PC-3 (cell line): ENCODE measurements around the gene CD300LB. TPM values are rescaled to one million over a fixed set of nuclear protein-coding genes. Genes with fewer than 3 reads are reported as not detected.
"Not testable (repeated sequence)": the region's sequence is repeated elsewhere in the genome, so short reads cannot be mapped to it uniquely, and the experiment has no call there.

ENCODE experiments used
- ATAC-seq: fragments of 200-7000 bp; cut with Tn5 transposase; 2 replicates; pipeline ENCODE4 v1.9.1; 2020; ENCODE audit warnings: mild to moderate bottlenecking, moderate library complexity
- BruUV-seq: library from RNA; stranded (reverse); fragments of 400-500 nt; replicated peaks from 2 replicates; lab custom pipeline; 2021; lab: Mats Ljungman, UMichigan
- CTCF ChIA-PET: fragments of 300-600 bp; sonication (Branson Sonifier 250); formaldehyde crosslinking; loops from one replicate; lab custom pipeline; 2022; ENCODE audit warnings: antibody characterized with exemption; lab: Charles Lee
- POLR2A ChIA-PET: fragments of 300-600 bp; sonication (Branson Sonifier 250); formaldehyde crosslinking; loops from one replicate; lab custom pipeline; 2022; ENCODE audit warnings: antibody characterized with exemption; ENCODE audit not compliant: unreplicated experiment; lab: Charles Lee
- DNase-seq: peaks from one replicate; pipeline ENCODE4 v3.0.0-alpha.2; 2015
- H2AFZ ChIP-seq: fragments of 300-600 bp; sonication (generic); 2 replicates; pipeline ENCODE4 v1.6.0; 2016; ENCODE audit warnings: antibody characterized with exemption, low read length
- H3F3A ChIP-seq: fragments of 300-600 bp; sonication (generic); one replicate; pipeline ENCODE4 v1.6.0; 2017; ENCODE audit warnings: antibody characterized with exemption, low read length, control low read depth, mild to moderate bottlenecking; ENCODE audit not compliant: unreplicated experiment
- H3K27ac ChIP-seq: fragments of 300-600 bp; sonication (generic); 2 replicates; pipeline ENCODE4 v1.5.1; 2016; ENCODE audit warnings: mild to moderate bottlenecking, low read length
- H3K27me3 ChIP-seq: fragments of 300-600 bp; sonication (generic); 2 replicates; pipeline ENCODE4 v1.6.1; 2016; ENCODE audit warnings: low read length, mixed read lengths
- H3K36me3 ChIP-seq: fragments of 300-600 bp; sonication (generic); 2 replicates; pipeline ENCODE4 v1.6.1; 2016; ENCODE audit warnings: low read depth, mixed run types, low read length, mixed read lengths
- H3K4me1 ChIP-seq: fragments of 300-600 bp; sonication (generic); 2 replicates; pipeline ENCODE4 v1.5.1; 2016; ENCODE audit warnings: low read length; ENCODE audit not compliant: insufficient read depth
- H3K4me2 ChIP-seq: fragments of 300-600 bp; sonication (generic); 2 replicates; pipeline ENCODE4 v1.6.0; 2016; ENCODE audit warnings: low read length
- H3K4me3 ChIP-seq: fragments of 300-600 bp; sonication (generic); 2 replicates; pipeline ENCODE4 v1.5.1; 2016; ENCODE audit warnings: mild to moderate bottlenecking, low read length, mixed read lengths
- H3K79me2 ChIP-seq: fragments of 300-600 bp; sonication (generic); 2 replicates; pipeline ENCODE4 v1.6.1; 2017; ENCODE audit warnings: low read length, mixed read lengths
- H3K9ac ChIP-seq: fragments of 300-600 bp; sonication (generic); 2 replicates; pipeline ENCODE4 v1.6.0; 2016; ENCODE audit warnings: mild to moderate bottlenecking, low read length
- H3K9me2 ChIP-seq: fragments of 300-600 bp; sonication (generic); replicated peaks from 2 replicates; pipeline ENCODE4 v1.6.1; 2016; ENCODE audit warnings: mixed run types, low read length, mixed read lengths
- H3K9me3 ChIP-seq: fragments of 300-600 bp; sonication (generic); 2 replicates; pipeline ENCODE4 v1.6.1; 2016; ENCODE audit warnings: low read length, mixed read lengths
- H4K20me1 ChIP-seq: fragments of 300-600 bp; sonication (generic); 2 replicates; pipeline ENCODE4 v1.6.1; 2016; ENCODE audit warnings: low read length, mixed read lengths
- EZH2 ChIP-seq: fragments of 300-600 bp; sonication (generic); IDR thresholded peaks from one replicate; pipeline ENCODE4 v1.6.1; 2017; ENCODE audit warnings: antibody characterized with exemption, mild to moderate bottlenecking, low read length; ENCODE audit not compliant: unreplicated experiment
- EZH2phosphoT487 ChIP-seq: fragments of 300-600 bp; sonication (generic); IDR thresholded peaks from 2 replicates; pipeline ENCODE4 v1.6.1; 2018; ENCODE audit warnings: mild to moderate bottlenecking, antibody characterized with exemption, low read length, borderline replicate concordance
- intact Hi-C: fragments of 100-400 bp; cut with micrococcal nuclease; formaldehyde crosslinking; loops from 2 replicates; pipeline ENCODE4 v1.9.0; 2023
- total RNA-seq: library from RNA; depleted of rRNA; stranded (reverse); fragments of >200 nt; gene quantifications from 2 replicates; pipeline ENCODE4 v1.2.3, GENCODE V29; 2014
- TF ChIP-seq, protein P1 (sequence below): fragments of 300-600 bp; sonication (generic); conservative IDR thresholded peaks from 2 replicates; pipeline ENCODE4 v1.5.1; 2017; ENCODE audit warnings: antibody characterized with exemption, low read depth, mild to moderate bottlenecking, low read length

Gene CD300LB
- total RNA-seq, 1 experiment from 2014 or later, result not detected

DNA sequence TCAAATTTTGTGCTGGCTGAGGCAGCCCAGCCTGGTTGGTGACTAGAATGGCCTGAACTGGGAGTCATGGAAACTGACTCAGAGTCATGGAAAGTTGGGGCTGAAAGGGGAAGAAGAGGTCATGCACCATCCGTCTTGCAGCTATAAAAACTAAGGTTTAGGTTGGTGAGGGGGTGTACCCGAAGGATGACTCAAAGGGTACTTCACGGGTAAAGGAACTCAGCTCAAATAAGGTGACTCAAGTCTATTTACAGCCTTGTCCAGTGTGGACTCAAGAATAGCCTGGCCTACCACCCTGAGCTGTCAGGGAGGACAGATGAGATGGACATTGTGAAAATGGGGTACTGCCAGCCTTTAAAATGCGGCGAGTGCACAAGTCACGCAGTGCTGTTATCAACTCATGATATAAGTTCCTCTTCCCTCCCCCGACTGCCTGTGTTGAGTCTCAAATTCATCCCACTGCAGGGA lies 18.6 kb downstream of the CD300LB start:
- Histone ChIP-seq H3K27me3 (no peaks in the 10 kb centered on the region), H4K20me1 (no peaks in the 10 kb centered on the region), H3K4me2 (peak overlapping the region; percentile 60), H3K36me3 (no peaks in the 10 kb centered on the region), H3K9ac (peak overlapping the region; percentile 54; the same call in 1 of the 2 replicates), H3K4me1 (peaks cover 20% of the 10 kb centered on the region), H3K27ac (peak overlapping the region; percentile 90), H2AFZ (no peak overlapping the region), H3K79me2 (no peaks in the 10 kb centered on the region), H3K9me3 (peaks cover 9% of the 10 kb centered on the region; the same call in 1 of the 2 replicates), H3K9me2 (no peaks in the 10 kb centered on the region), H3K4me3 (peak overlapping the region; percentile 16; the same call in 1 of the 2 replicates), H3F3A (peaks cover 12% of the 10 kb centered on the region)
- no TSS peak for BruUV-seq
- ATAC-seq (peak; percentile 87), DNase-seq (peak; percentile 89)
- CTCF ChIA-PET, result no interaction called here
- POLR2A ChIA-PET, result interaction anchor here (0.6 kb wide), 1 partner anchor 1113 kb away, joined by 4 read pairs; no protein-coding TSS in a partner anchor
- intact Hi-C loops, result no loop called here
- TF ChIP-seq EZH2 (no peak), EZH2phosphoT487 (no peak)
- TF ChIP-seq, protein P1, sequence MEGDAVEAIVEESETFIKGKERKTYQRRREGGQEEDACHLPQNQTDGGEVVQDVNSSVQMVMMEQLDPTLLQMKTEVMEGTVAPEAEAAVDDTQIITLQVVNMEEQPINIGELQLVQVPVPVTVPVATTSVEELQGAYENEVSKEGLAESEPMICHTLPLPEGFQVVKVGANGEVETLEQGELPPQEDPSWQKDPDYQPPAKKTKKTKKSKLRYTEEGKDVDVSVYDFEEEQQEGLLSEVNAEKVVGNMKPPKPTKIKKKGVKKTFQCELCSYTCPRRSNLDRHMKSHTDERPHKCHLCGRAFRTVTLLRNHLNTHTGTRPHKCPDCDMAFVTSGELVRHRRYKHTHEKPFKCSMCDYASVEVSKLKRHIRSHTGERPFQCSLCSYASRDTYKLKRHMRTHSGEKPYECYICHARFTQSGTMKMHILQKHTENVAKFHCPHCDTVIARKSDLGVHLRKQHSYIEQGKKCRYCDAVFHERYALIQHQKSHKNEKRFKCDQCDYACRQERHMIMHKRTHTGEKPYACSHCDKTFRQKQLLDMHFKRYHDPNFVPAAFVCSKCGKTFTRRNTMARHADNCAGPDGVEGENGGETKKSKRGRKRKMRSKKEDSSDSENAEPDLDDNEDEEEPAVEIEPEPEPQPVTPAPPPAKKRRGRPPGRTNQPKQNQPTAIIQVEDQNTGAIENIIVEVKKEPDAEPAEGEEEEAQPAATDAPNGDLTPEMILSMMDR, result no peak

- intact Hi-C loops, result no loop called here
- Histone ChIP-seq H3K27ac (peak overlapping the region; percentile 90), H3F3A (peaks cover 12% of the 10 kb centered on the region), H3K9me3 (peaks cover 9% of the 10 kb centered on the region; the same call in 1 of the 2 replicates), H3K4me1 (peaks cover 20% of the 10 kb centered on the region), H4K20me1 (no peaks in the 10 kb centered on the region), H3K4me3 (peak overlapping the region; percentile 16), H3K36me3 (no peaks in the 10 kb centered on the region), H3K9me2 (no peaks in the 10 kb centered on the region), H2AFZ (no peak overlapping the region), H3K27me3 (peaks cover 3% of the 10 kb centered on the region; the same call in 1 of the 2 replicates), H3K79me2 (no peaks in the 10 kb centered on the region), H3K9ac (peak overlapping the region; percentile 54), H3K4me2 (peak overlapping the region; percentile 60)
- BruUV-seq, result no TSS peak
- TF ChIP-seq, protein P1, result no peak
- TF ChIP-seq EZH2 (no peak), EZH2phosphoT487 (no peak)
- ChIA-PET POLR2A (no interaction called here), CTCF (no interaction called here)
- ATAC-seq (peak; percentile 83), DNase-seq (peak; percentile 83)
Measured at GRCh38 chr17:74512036-74512435, 19.2 kb downstream of the CD300LB start.

- no TSS peak for BruUV-seq
- TF ChIP-seq, protein P1, result no peak
- ChIA-PET CTCF (no interaction called here), POLR2A (no interaction called here)
- Histone ChIP-seq H3K4me2 (no peak overlapping the region), H3F3A (peaks cover 4% of the 10 kb centered on the region), H3K4me3 (no peak overlapping the region), H3K36me3 (no peaks in the 10 kb centered on the region), H3K9ac (no peak overlapping the region), H3K4me1 (peaks cover 18% of the 10 kb centered on the region), H3K9me3 (no peaks in the 10 kb centered on the region), H4K20me1 (no peaks in the 10 kb centered on the region), H3K27ac (no peak overlapping the region), H3K9me2 (no peaks in the 10 kb centered on the region), H3K79me2 (no peaks in the 10 kb centered on the region), H3K27me3 (peaks cover 29% of the 10 kb centered on the region), H2AFZ (no peak overlapping the region)
- DNase-seq (no peak), ATAC-seq (no peak)
- intact Hi-C loops, result no loop called here
Measured at GRCh38 chr17:74508156-74508555, 23.1 kb downstream of the CD300LB start.

- H3K4me1 ChIP-seq, H2AFZ ChIP-seq, H3K4me3 ChIP-seq, POLR2A ChIA-PET, H3K4me2 ChIP-seq, ATAC-seq, H3K79me2 ChIP-seq, intact Hi-C loops, H3K9me3 ChIP-seq, H3K36me3 ChIP-seq, H3K9ac ChIP-seq, BruUV-seq, CTCF ChIA-PET, H3F3A ChIP-seq, H3K9me2 ChIP-seq, DNase-seq, H4K20me1 ChIP-seq, H3K27ac ChIP-seq: not testable (repeated sequence)
- H3K27me3 ChIP-seq, result peaks cover 34% of the 10 kb centered on the region
Measured at GRCh38 chr17:74503949-74504348, 27.3 kb downstream of the CD300LB start.
